IMR-90 (cell line): ENCODE measurements around the gene XAF1. TPM values are rescaled to one million over a fixed set of nuclear protein-coding genes. Genes with fewer than 3 reads are reported as not detected.

Source experiments
- ATAC-seq: fragments of 200-7000 bp; cut with Tn5 transposase; 2 replicates; pipeline ENCODE4 v1.9.1; 2020; ENCODE audit warnings: low read depth, mild to moderate bottlenecking, moderate library complexity
- BruUV-seq: library from RNA; stranded (reverse); fragments of 400-500 nt; replicated peaks from 2 replicates; lab custom pipeline; 2021; lab: Mats Ljungman, UMichigan
- CTCF ChIA-PET: fragments of 300-600 bp; formaldehyde crosslinking; extraction: SDS; loops from one replicate; lab custom pipeline; 2021; ENCODE audit warnings: antibody characterized with exemption; lab: Yijun Ruan, JAX
- POLR2A ChIA-PET: fragments of 300-600 bp; sonication (Branson Sonifier 250); formaldehyde crosslinking; loops from one replicate; lab custom pipeline; 2022; ENCODE audit warnings: antibody characterized with exemption; ENCODE audit not compliant: unreplicated experiment; lab: Charles Lee
- DNase-seq: peaks from one replicate; pipeline ENCODE4 v3.0.0; 2013
- H2AFZ ChIP-seq: replicated peaks from 2 replicates; pipeline ENCODE3; 2013; ENCODE audit warnings: low read length, mild to moderate bottlenecking; ENCODE audit not compliant: poor library complexity
- H2AK5ac ChIP-seq: 2 replicates; pipeline ENCODE4 v1.6.1; 2013; ENCODE audit warnings: low read depth, low read length, inconsistent platforms
- H2AK9ac ChIP-seq: replicated peaks from 2 replicates; pipeline ENCODE3; 2013; ENCODE audit warnings: mild to moderate bottlenecking, low read depth, low read length, moderate library complexity; ENCODE audit not compliant: poor library complexity
- H2BK120ac ChIP-seq: 2 replicates; pipeline ENCODE4 v1.6.1; 2013; ENCODE audit warnings: low read depth, low read length, inconsistent platforms
- H2BK15ac ChIP-seq: 3 replicates; pipeline ENCODE4 v1.6.1; 2013; ENCODE audit warnings: low read depth, low read length, inconsistent platforms
- H2BK20ac ChIP-seq: 2 replicates; pipeline ENCODE4 v1.6.1; 2013; ENCODE audit warnings: low read depth, mild to moderate bottlenecking, inconsistent platforms, low read length, moderate library complexity
- H2BK5ac ChIP-seq: 2 replicates; pipeline ENCODE4 v1.6.1; 2013; ENCODE audit warnings: mild to moderate bottlenecking, low read depth, low read length, inconsistent platforms; ENCODE audit not compliant: poor library complexity, severe bottlenecking
- H3K14ac ChIP-seq: replicated peaks from 2 replicates; pipeline ENCODE4 v1.6.1; 2013; ENCODE audit warnings: low read depth, low read length, inconsistent platforms
- H3K18ac ChIP-seq: 2 replicates; pipeline ENCODE4 v1.6.1; 2013; ENCODE audit warnings: low read depth, low read length, control low read depth
- H3K23ac ChIP-seq: 2 replicates; pipeline ENCODE4 v1.6.1; 2013; ENCODE audit warnings: low read depth, low read length, inconsistent platforms
- H3K27ac ChIP-seq: 2 replicates; pipeline ENCODE4 v1.5.1; 2013; ENCODE audit warnings: mild to moderate bottlenecking, control low read depth, low read length; ENCODE audit not compliant: insufficient read depth
- H3K27me3 ChIP-seq: 2 replicates; pipeline ENCODE4 v1.6.1; 2013; ENCODE audit warnings: low read length; ENCODE audit not compliant: control insufficient read depth, insufficient read depth
- H3K36me3 ChIP-seq: 2 replicates; pipeline ENCODE4 v1.6.1; 2013; ENCODE audit warnings: low read length, mixed read lengths; ENCODE audit not compliant: control insufficient read depth, insufficient read depth
- H3K4ac ChIP-seq: 2 replicates; pipeline ENCODE4 v1.6.1; 2013; ENCODE audit warnings: low read depth, low read length, inconsistent platforms
- H3K4me1 ChIP-seq: 2 replicates; pipeline ENCODE4 v1.6.1; 2013; ENCODE audit warnings: low read length, mixed read lengths; ENCODE audit not compliant: control insufficient read depth, insufficient read depth
- H3K4me2 ChIP-seq: 2 replicates; pipeline ENCODE4 v1.6.1; 2013; ENCODE audit warnings: low read depth, mild to moderate bottlenecking, control low read depth, low read length, moderate library complexity
- H3K4me3 ChIP-seq: 2 replicates; pipeline ENCODE4 v1.5.1; 2013; ENCODE audit warnings: low read depth, mild to moderate bottlenecking, control low read depth, low read length, moderate library complexity; ENCODE audit not compliant: insufficient read depth
- H3K56ac ChIP-seq: 2 replicates; pipeline ENCODE4 v1.6.1; 2013; ENCODE audit warnings: low read length, inconsistent platforms; ENCODE audit not compliant: insufficient read depth; ENCODE audit errors: extremely low read depth
- H3K79me1 ChIP-seq, 2 experiments: 2 replicates each; pipeline ENCODE4 v1.6.1; 2013; ENCODE audit warnings: low read length in 2 of 2, inconsistent platforms in 1 of 2, low read depth in 1 of 2
- H3K9ac ChIP-seq: 2 replicates; pipeline ENCODE4 v1.6.1; 2013; ENCODE audit warnings: low read depth, low read length, control low read depth
- H3K9me1 ChIP-seq: 2 replicates; pipeline ENCODE4 v1.6.1; 2013; ENCODE audit warnings: low read length, inconsistent platforms; ENCODE audit not compliant: insufficient read depth
- H3K9me3 ChIP-seq: 2 replicates; pipeline ENCODE4 v1.6.1; 2013; ENCODE audit warnings: low read length; ENCODE audit not compliant: control insufficient read depth, insufficient read depth
- H4K20me1 ChIP-seq: 2 replicates; pipeline ENCODE4 v1.6.1; 2013; ENCODE audit warnings: low read length, inconsistent platforms; ENCODE audit not compliant: insufficient read depth
- H4K5ac ChIP-seq: 2 replicates; pipeline ENCODE4 v1.6.1; 2013; ENCODE audit warnings: mild to moderate bottlenecking, low read depth, low read length, control low read depth
- H4K8ac ChIP-seq, 2 experiments: 2 replicates each; pipeline ENCODE4 v1.6.1; 2013; ENCODE audit warnings: low read depth in 2 of 2, low read length in 2 of 2, control low read depth in 1 of 2, inconsistent platforms in 1 of 2
- H4K91ac ChIP-seq: 2 replicates; pipeline ENCODE4 v1.6.1; 2013; ENCODE audit warnings: low read depth, low read length, inconsistent platforms; ENCODE audit not compliant: insufficient read depth
- BHLHE40 ChIP-seq: fragments of 150-350 bp; IDR thresholded peaks from 2 replicates; pipeline ENCODE4 v1.6.1; 2016; ENCODE audit warnings: mild to moderate bottlenecking, low read depth, low read length
- CEBPB ChIP-seq: IDR thresholded peaks from 2 replicates; pipeline ENCODE4 v1.6.1; 2012; ENCODE audit warnings: low read depth, low read length, improper control_type of control experiment
- CHD1 ChIP-seq: IDR thresholded peaks from 2 replicates; pipeline ENCODE4 v1.6.1; 2012; ENCODE audit warnings: low read depth, low read length, improper control_type of control experiment
- FOS ChIP-seq: fragments of 150-350 bp; IDR thresholded peaks from 2 replicates; pipeline ENCODE4 v1.6.1; 2016; ENCODE audit warnings: low read depth, low read length
- MAFK ChIP-seq: IDR thresholded peaks from 2 replicates; pipeline ENCODE4 v1.6.1; 2012; ENCODE audit warnings: low read depth, low read length, improper control_type of control experiment
- MAZ ChIP-seq: IDR thresholded peaks from 2 replicates; pipeline ENCODE4 v1.6.1; 2012; ENCODE audit warnings: low read depth, mild to moderate bottlenecking, low read length, improper control_type of control experiment, moderate library complexity, borderline replicate concordance
- MXI1 ChIP-seq: IDR thresholded peaks from 2 replicates; pipeline ENCODE4 v1.6.1; 2012; ENCODE audit warnings: low read depth, mild to moderate bottlenecking, low read length, moderate library complexity, borderline replicate concordance
- NFE2L2 ChIP-seq: fragments of 150-350 bp; IDR thresholded peaks from 2 replicates; pipeline ENCODE4 v1.6.1; 2016; ENCODE audit warnings: low read depth, mild to moderate bottlenecking, low read length
- POLR2A ChIP-seq: IDR thresholded peaks from 2 replicates; pipeline ENCODE4 v1.6.1; 2012; ENCODE audit warnings: mild to moderate bottlenecking, low read depth, low read length
- RAD21 ChIP-seq: IDR thresholded peaks from 2 replicates; pipeline ENCODE4 v1.6.1; 2012; ENCODE audit warnings: low read length, improper control_type of control experiment
- RCOR1 ChIP-seq: IDR thresholded peaks from 2 replicates; pipeline ENCODE4 v1.6.1; 2012; ENCODE audit warnings: mild to moderate bottlenecking, low read length, improper control_type of control experiment; ENCODE audit not compliant: insufficient replicate concordance
- RFX5 ChIP-seq: IDR thresholded peaks from 2 replicates; pipeline ENCODE4 v1.8.0; 2012; ENCODE audit warnings: low read depth, mild to moderate bottlenecking, low read length, moderate library complexity
- SMC3 ChIP-seq: fragments of 150-350 bp; IDR thresholded peaks from 2 replicates; pipeline ENCODE4 v1.6.1; 2016; ENCODE audit warnings: low read depth, mild to moderate bottlenecking, antibody characterized with exemption, low read length, moderate library complexity
- WGBS, 2 experiments: methylation state at CpG; one replicate each; pipeline versions ENCODE4 v1.1.5 to v1.1.7; 2013; ENCODE audit warnings: missing lambda C conversion rate in 2 of 2; ENCODE audit not compliant: insufficient read length in 1 of 2; ENCODE audit errors: extremely low coverage in 2 of 2; 5-methylcytosine and 5-hydroxymethylcytosine counted together
- dilution Hi-C: fragments of 300-500 bp; cut with HindIII; formaldehyde crosslinking; loops from one replicate; pipeline ENCODE4 v1.14.3; 2018; ENCODE audit warnings: low sequenced_read_pairs; ENCODE audit not compliant: unreplicated experiment
- in situ Hi-C: fragments of 300-500 bp; cut with MboI; formaldehyde crosslinking; loops from 3 replicates; pipeline ENCODE4 v1.14.3; 2019; ENCODE audit warnings: low sequenced_read_pairs, inconsistent platforms, mixed read lengths
- intact Hi-C: fragments of 100-400 bp; cut with micrococcal nuclease; formaldehyde crosslinking; loops from 2 replicates; pipeline ENCODE4 v1.10.0; 2022
- polyA plus RNA-seq, 3 experiments: library from polyadenylated mRNA; depleted of rRNA; stranded (reverse); fragments of >200 nt; gene quantifications; 2 replicates each; pipeline ENCODE4 v1.2.3, GENCODE V29; 2012; ENCODE audit warnings: low replicate concordance in 1 of 3
- total RNA-seq: library from RNA; depleted of rRNA; stranded (reverse); fragments of >200 nt; gene quantifications from 2 replicates; pipeline ENCODE4 v1.2.3, GENCODE V29; 2012
- TF ChIP-seq, protein P1 (sequence below): fragments of 150-350 bp; IDR thresholded peaks from 2 replicates; pipeline ENCODE4 v1.6.1; 2017; ENCODE audit warnings: mild to moderate bottlenecking, antibody characterized with exemption, low read length, low read depth
- TF ChIP-seq, protein P2 (sequence below): fragments of 150-350 bp; IDR thresholded peaks from 2 replicates; pipeline ENCODE4 v1.6.1; 2016; ENCODE audit warnings: low read depth, mild to moderate bottlenecking, low read length, moderate library complexity, borderline replicate concordance

The XAF1 gene
- total and polyA plus RNA-seq, 2 of the 4 experiments (the other 2 are of a cell fraction), result 1.3 to 3.9 TPM

DNA sequence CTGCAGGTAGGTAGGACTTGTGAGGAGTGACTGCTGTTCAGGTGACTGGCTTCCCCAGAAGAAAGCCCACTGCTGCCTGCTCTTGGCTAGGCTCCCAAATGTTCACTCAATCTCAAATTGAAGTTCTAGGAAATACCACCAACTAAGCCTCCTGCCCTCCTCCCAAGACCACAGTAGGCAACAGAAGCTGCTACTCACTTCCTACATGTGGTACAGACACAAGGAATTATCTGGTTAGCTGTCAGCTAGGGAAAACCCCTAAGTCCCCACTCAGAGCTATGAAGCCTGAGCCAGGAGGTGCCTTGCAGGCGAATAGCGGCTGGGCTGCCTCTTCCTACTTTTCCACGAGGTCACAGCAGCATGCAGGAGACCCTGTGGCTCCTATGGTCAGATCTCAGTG is 25.0 kb downstream of the XAF1 start:
- Histone ChIP-seq H3K18ac (no peak overlapping the region), H3K9me3 (no peaks in the 10 kb centered on the region; the same call in 1 of the 2 replicates), H2BK5ac (no peak overlapping the region), H3K56ac (no peak overlapping the region), H3K4me1 (no peaks in the 10 kb centered on the region), H2BK15ac (no peak overlapping the region), H3K9ac (no peak overlapping the region), H3K4me2 (no peak overlapping the region), H4K8ac (no peak overlapping the region), H3K79me1 (no peaks in the 10 kb centered on the region), H2BK20ac (no peak overlapping the region), H3K4ac (no peak overlapping the region), H4K91ac (no peak overlapping the region), H3K9me1 (no peaks in the 10 kb centered on the region), H2AFZ (no peak overlapping the region), H3K27ac (no peak overlapping the region), H2AK5ac (no peak overlapping the region), H3K14ac (no peak overlapping the region), H2AK9ac (no peak overlapping the region), H3K36me3 (no peaks in the 10 kb centered on the region), H4K5ac (no peak overlapping the region), H3K4me3 (no peak overlapping the region), H3K23ac (no peak overlapping the region), H3K27me3 (peaks cover 28% of the 10 kb centered on the region), H4K20me1 (no peaks in the 10 kb centered on the region), H2BK120ac (no peak overlapping the region)
- POLR2A ChIA-PET, result no interaction called here
- CTCF ChIA-PET, result no interaction called here
- no peak for TF ChIP-seq MAFK
- TF ChIP-seq NFE2L2, result no peak
- TF ChIP-seq MXI1, result no peak
- no peak for TF ChIP-seq RAD21
- TF ChIP-seq MAZ, result no peak
- TF ChIP-seq, protein P1, sequence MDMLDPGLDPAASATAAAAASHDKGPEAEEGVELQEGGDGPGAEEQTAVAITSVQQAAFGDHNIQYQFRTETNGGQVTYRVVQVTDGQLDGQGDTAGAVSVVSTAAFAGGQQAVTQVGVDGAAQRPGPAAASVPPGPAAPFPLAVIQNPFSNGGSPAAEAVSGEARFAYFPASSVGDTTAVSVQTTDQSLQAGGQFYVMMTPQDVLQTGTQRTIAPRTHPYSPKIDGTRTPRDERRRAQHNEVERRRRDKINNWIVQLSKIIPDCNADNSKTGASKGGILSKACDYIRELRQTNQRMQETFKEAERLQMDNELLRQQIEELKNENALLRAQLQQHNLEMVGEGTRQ, result no peak
- TF ChIP-seq CEBPB, result no peak
- no peak for TF ChIP-seq CHD1
- TF ChIP-seq, protein P2, sequence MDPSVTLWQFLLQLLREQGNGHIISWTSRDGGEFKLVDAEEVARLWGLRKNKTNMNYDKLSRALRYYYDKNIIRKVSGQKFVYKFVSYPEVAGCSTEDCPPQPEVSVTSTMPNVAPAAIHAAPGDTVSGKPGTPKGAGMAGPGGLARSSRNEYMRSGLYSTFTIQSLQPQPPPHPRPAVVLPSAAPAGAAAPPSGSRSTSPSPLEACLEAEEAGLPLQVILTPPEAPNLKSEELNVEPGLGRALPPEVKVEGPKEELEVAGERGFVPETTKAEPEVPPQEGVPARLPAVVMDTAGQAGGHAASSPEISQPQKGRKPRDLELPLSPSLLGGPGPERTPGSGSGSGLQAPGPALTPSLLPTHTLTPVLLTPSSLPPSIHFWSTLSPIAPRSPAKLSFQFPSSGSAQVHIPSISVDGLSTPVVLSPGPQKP, result no peak
- TF ChIP-seq RCOR1, result no peak
- no peak for TF ChIP-seq FOS
- TF ChIP-seq SMC3, result no peak
- no peak for TF ChIP-seq POLR2A
- no peak for TF ChIP-seq BHLHE40
- TF ChIP-seq RFX5, result no peak
- ATAC-seq (no peak), DNase-seq (no peak)
- in situ Hi-C loops, result no loop called here
- no CpG with 5 or more reads among the region's 3 CpGs for WGBS, 2 experiments
- intact Hi-C loops, result no loop called here
- dilution Hi-C loops, result no loop called here
- no TSS peak for BruUV-seq
